SK-N-SH treated with all-trans-retinoic acid at 6 μM for 48 hours (cell line): ENCODE data around the gene NRSN1.

Experiments used
- ATAC-seq: fragments of 200-7000 bp; cut with Tn5 transposase; 3 replicates; pipeline ENCODE4 v1.9.1; 2020; ENCODE audit warnings: mild to moderate bottlenecking, moderate library complexity
- ARNTL ChIP-seq: fragments of 450-650 bp; formaldehyde crosslinking; IDR thresholded peaks from 2 replicates; pipeline ENCODE4 v1.5.0; 2020; ENCODE audit warnings: low read depth, mild to moderate bottlenecking, moderate library complexity, borderline replicate concordance
- BACH2 ChIP-seq: fragments of 250-450 bp; sonication (Bioruptor Pico); IDR thresholded peaks from 2 replicates; pipeline ENCODE4 v1.9.0; 2021; ENCODE audit warnings: mild to moderate bottlenecking, borderline replicate concordance
- CREB5 ChIP-seq: fragments of 250-450 bp; sonication (Bioruptor Pico); IDR thresholded peaks from 2 replicates; pipeline ENCODE4 v1.5.1; 2020; ENCODE audit warnings: low read depth, mild to moderate bottlenecking, moderate library complexity
- CSDC2 ChIP-seq: fragments of 250-450 bp; sonication (Bioruptor Pico); IDR thresholded peaks from 2 replicates; pipeline ENCODE4 v1.5.0; 2020; ENCODE audit warnings: mild to moderate bottlenecking, moderate library complexity
- CSRNP3 ChIP-seq: fragments of 250-450 bp; sonication (Bioruptor Pico); IDR thresholded peaks from 2 replicates; pipeline ENCODE4 v1.5.1; 2021; ENCODE audit warnings: mild to moderate bottlenecking, moderate library complexity
- ESRRG ChIP-seq: fragments of 250-450 bp; sonication (Bioruptor Pico); IDR thresholded peaks from 2 replicates; pipeline ENCODE4 v1.6.1; 2021; ENCODE audit warnings: mild to moderate bottlenecking
- GLIS3 ChIP-seq: fragments of 250-450 bp; sonication (Bioruptor Pico); IDR thresholded peaks from 2 replicates; pipeline ENCODE4 v1.5.0; 2020; ENCODE audit warnings: mild to moderate bottlenecking, moderate library complexity
- ISL1 ChIP-seq: fragments of 250-450 bp; sonication (Bioruptor Pico); IDR thresholded peaks from 2 replicates; pipeline ENCODE4 v2.1.2; 2022; ENCODE audit warnings: mild to moderate bottlenecking, moderate library complexity
- OSR1 ChIP-seq: fragments of 250-450 bp; sonication (Bioruptor Pico); IDR thresholded peaks from 2 replicates; pipeline ENCODE4 v1.8.0; 2022; ENCODE audit warnings: moderate library complexity, mild to moderate bottlenecking, inconsistent platforms
- PATZ1 ChIP-seq: fragments of 250-450 bp; sonication (Bioruptor Pico); IDR thresholded peaks from 2 replicates; pipeline ENCODE4 v1.8.0; 2020; ENCODE audit warnings: mild to moderate bottlenecking, moderate library complexity, borderline replicate concordance
- POU6F1 ChIP-seq: fragments of 250-450 bp; sonication (Bioruptor Pico); IDR thresholded peaks from 2 replicates; pipeline ENCODE4 v1.8.0; 2021; ENCODE audit warnings: low read depth, mild to moderate bottlenecking, moderate library complexity, borderline replicate concordance
- PPARA ChIP-seq: fragments of 250-450 bp; sonication (Bioruptor Pico); IDR thresholded peaks from 2 replicates; pipeline ENCODE4 v1.5.0; 2020; ENCODE audit warnings: mild to moderate bottlenecking, borderline replicate concordance
- RARB ChIP-seq: fragments of 250-450 bp; sonication (Bioruptor Pico); IDR thresholded peaks from 2 replicates; pipeline ENCODE4 v1.8.0; 2021; ENCODE audit warnings: mild to moderate bottlenecking, moderate library complexity
- SNAI2 ChIP-seq: fragments of 250-450 bp; sonication (Bioruptor Pico); IDR thresholded peaks from 2 replicates; pipeline ENCODE4 v1.5.0; 2020; ENCODE audit warnings: mild to moderate bottlenecking, moderate library complexity
- TCF4 ChIP-seq: fragments of 250-450 bp; sonication (Bioruptor Pico); IDR thresholded peaks from 2 replicates; pipeline ENCODE4 v1.8.0; 2021; ENCODE audit warnings: mild to moderate bottlenecking, moderate library complexity, borderline replicate concordance
- TOX ChIP-seq: fragments of 250-450 bp; sonication (Bioruptor Pico); IDR thresholded peaks from 2 replicates; pipeline ENCODE4 v1.8.0; 2021; ENCODE audit warnings: mild to moderate bottlenecking, moderate library complexity, borderline replicate concordance
- TSHZ2 ChIP-seq: fragments of 250-450 bp; sonication (Bioruptor Pico); IDR thresholded peaks from 2 replicates; pipeline ENCODE4 v1.5.0; 2020; ENCODE audit warnings: mild to moderate bottlenecking, moderate library complexity
- ZC3H10 ChIP-seq: fragments of 250-450 bp; sonication (Bioruptor Pico); IDR thresholded peaks from 2 replicates; pipeline ENCODE4 v1.5.1; 2021; ENCODE audit warnings: mild to moderate bottlenecking, moderate library complexity
- ZFP3 ChIP-seq: fragments of 250-450 bp; sonication (Bioruptor Pico); IDR thresholded peaks from 2 replicates; pipeline ENCODE4 v1.5.0; 2020; ENCODE audit warnings: mild to moderate bottlenecking, moderate library complexity
- ZFP30 ChIP-seq: fragments of 450-650 bp; formaldehyde crosslinking; IDR thresholded peaks from 2 replicates; pipeline ENCODE4 v1.5.0; 2022; ENCODE audit warnings: mild to moderate bottlenecking, moderate library complexity
- ZNF565 ChIP-seq: fragments of 450-650 bp; formaldehyde crosslinking; conservative IDR thresholded peaks from 2 replicates; pipeline ENCODE4 v1.5.0; 2020; ENCODE audit warnings: low read depth, mild to moderate bottlenecking, moderate library complexity
- ZNF70 ChIP-seq: fragments of 450-650 bp; formaldehyde crosslinking; IDR thresholded peaks from 2 replicates; pipeline ENCODE4 v1.5.0; 2020; ENCODE audit warnings: mild to moderate bottlenecking, moderate library complexity
- ZNF8 ChIP-seq: fragments of 450-650 bp; formaldehyde crosslinking; IDR thresholded peaks from 2 replicates; pipeline ENCODE4 v1.5.0; 2020; ENCODE audit warnings: mild to moderate bottlenecking, moderate library complexity

Gene NRSN1

GRCh38 chr6:24152014-24152413 lies 26.0 kb downstream of the NRSN1 start:
- TF ChIP-seq ZFP30 (no peak), ZC3H10 (no peak), TCF4 (CRISPR knock-in tag) (no peak), ZNF70 (CRISPR knock-in tag) (no peak), ZNF8 (CRISPR knock-in tag) (no peak), CSDC2 (CRISPR knock-in tag) (no peak), TSHZ2 (CRISPR knock-in tag) (no peak), ZNF565 (CRISPR knock-in tag) (no peak), RARB (CRISPR knock-in tag) (no peak), OSR1 (CRISPR knock-in tag) (no peak), CREB5 (CRISPR knock-in tag) (no peak), POU6F1 (CRISPR knock-in tag) (no peak), TOX (no peak), PPARA (CRISPR knock-in tag) (no peak), CSRNP3 (CRISPR knock-in tag) (no peak), GLIS3 (no peak), ARNTL (CRISPR knock-in tag) (no peak), PATZ1 (CRISPR knock-in tag) (no peak), SNAI2 (no peak), BACH2 (CRISPR knock-in tag) (no peak)
- ATAC-seq, result no peak

GRCh38 chr6:24154121-24154520 lies 28.1 kb downstream of the NRSN1 start:
- peak; percentile 80 for TF ChIP-seq ISL1 (CRISPR knock-in tag)
- TF ChIP-seq ESRRG (CRISPR knock-in tag), result no peak
- ATAC-seq, result no peak

GRCh38 chr6:24157886-24158285 lies 31.9 kb downstream of the NRSN1 start:
- ATAC-seq, result no peak
- no peak for TF ChIP-seq ZNF565 (CRISPR knock-in tag)
- no peak for TF ChIP-seq TSHZ2 (CRISPR knock-in tag)
- no peak for TF ChIP-seq OSR1 (CRISPR knock-in tag)
- no peak for TF ChIP-seq ZFP3 (CRISPR knock-in tag)
- TF ChIP-seq TOX, result no peak
- TF ChIP-seq PPARA (CRISPR knock-in tag), result no peak
- TF ChIP-seq CSRNP3 (CRISPR knock-in tag), result no peak
- no peak for TF ChIP-seq CREB5 (CRISPR knock-in tag)
- no peak for TF ChIP-seq CSDC2 (CRISPR knock-in tag)
- TF ChIP-seq BACH2 (CRISPR knock-in tag), result no peak
- TF ChIP-seq ISL1 (CRISPR knock-in tag), result no peak
- TF ChIP-seq ARNTL (CRISPR knock-in tag), result no peak
- TF ChIP-seq GLIS3, result no peak
- TF ChIP-seq SNAI2, result no peak
- no peak for TF ChIP-seq ZNF8 (CRISPR knock-in tag)
- no peak for TF ChIP-seq RARB (CRISPR knock-in tag)
- no peak for TF ChIP-seq ESRRG (CRISPR knock-in tag)
